ENCODE results near the gene ANKRD13B. TPM values are rescaled to one million over a fixed set of nuclear protein-coding genes. Genes with fewer than 3 reads are reported as not detected.
"Not testable (repeated sequence)": the region's sequence is repeated elsewhere in the genome, so short reads cannot be mapped to it uniquely, and the experiment has no call there.

The ANKRD13B gene
- 10 to 100 TPM in 3 of 4 donors, 1 to 10 TPM in 1; 6.1 to 19.1 (median 12.0) TPM for polyA plus RNA-seq (ENCODE audit: insufficient read length in 4 of 4)

- DNase-seq (ENCODE audit: low read depth in 4 of 4, low spot score in 2 of 4): no peak
Observed at GRCh38 chr17:29592850-29593551, at the start of gene ANKRD13B. ANKRD13B (plus strand) TSS chr17:29593132; CDS start chr17:29593622, 490 bp downstream.

- no peak for DNase-seq (ENCODE audit: low read depth in 4 of 4, low spot score in 2 of 4)
Observed at GRCh38 chr17:29544066-29544465, 48.9 kb upstream of the ANKRD13B start.

GRCh38 chr17:29546085-29546484 is 46.8 kb upstream of the ANKRD13B start:
- DNase-seq (ENCODE audit: low read depth in 4 of 4, low spot score in 2 of 4): no peak

GRCh38 chr17:29546830-29547229 is 46.1 kb upstream of the ANKRD13B start:
- no peak for DNase-seq (ENCODE audit: low read depth in 4 of 4, low spot score in 2 of 4)

- no peak for DNase-seq (ENCODE audit: low read depth in 4 of 4, low spot score in 2 of 4)
Observed at GRCh38 chr17:29549177-29549923, 43.6 kb upstream of the ANKRD13B start.

- DNase-seq (ENCODE audit: low read depth in 4 of 4, low spot score in 2 of 4): no peak
Observed at GRCh38 chr17:29555840-29556239, 37.1 kb upstream of the ANKRD13B start.

- no peak for DNase-seq (ENCODE audit: low read depth in 4 of 4, low spot score in 2 of 4)
Observed at GRCh38 chr17:29557085-29557738, 35.7 kb upstream of the ANKRD13B start.

GRCh38 chr17:29557739-29558116 is 35.2 kb upstream of the ANKRD13B start:
- no peak for DNase-seq (ENCODE audit: low read depth in 4 of 4, low spot score in 2 of 4)

GRCh38 chr17:29558139-29558538 is 34.8 kb upstream of the ANKRD13B start:
- DNase-seq (ENCODE audit: low read depth in 4 of 4, low spot score in 2 of 4): not testable (repeated sequence)

- no peak for DNase-seq (ENCODE audit: low read depth in 4 of 4, low spot score in 2 of 4)
Observed at GRCh38 chr17:29559640-29560039, 33.3 kb upstream of the ANKRD13B start.

GRCh38 chr17:29560316-29560715 is 32.6 kb upstream of the ANKRD13B start:
- no peak for DNase-seq (ENCODE audit: low read depth in 4 of 4, low spot score in 2 of 4)

- DNase-seq (ENCODE audit: low read depth in 4 of 4, low spot score in 2 of 4): no peak
Observed at GRCh38 chr17:29561554-29562517, 31.1 kb upstream of the ANKRD13B start.

- no peak for DNase-seq (ENCODE audit: low read depth in 4 of 4, low spot score in 2 of 4)
Observed at GRCh38 chr17:29562615-29563014, 30.3 kb upstream of the ANKRD13B start.

GRCh38 chr17:29563816-29564215 is 29.1 kb upstream of the ANKRD13B start:
- no peak for DNase-seq (ENCODE audit: low read depth in 4 of 4, low spot score in 2 of 4)

GRCh38 chr17:29565643-29566472 is 27.1 kb upstream of the ANKRD13B start:
- no peak for DNase-seq (ENCODE audit: low read depth in 4 of 4, low spot score in 2 of 4)

- no peak for DNase-seq (ENCODE audit: low read depth in 4 of 4, low spot score in 2 of 4)
Observed at GRCh38 chr17:29566473-29567303, 26.2 kb upstream of the ANKRD13B start, which contains the start of gene ABHD15. ABHD15 (minus strand) TSS chr17:29567037; CDS start chr17:29566966, 71 bp downstream.

GRCh38 chr17:29567304-29567553 is 25.7 kb upstream of the ANKRD13B start:
- DNase-seq (ENCODE audit: low read depth in 4 of 4, low spot score in 2 of 4): no peak

- DNase-seq (ENCODE audit: low read depth in 4 of 4, low spot score in 2 of 4): no peak
Observed at GRCh38 chr17:29567554-29568330, 25.2 kb upstream of the ANKRD13B start.

Data from left renal cortex interstitium (tissue), 4 donors.